ENCODE results near the gene L1TD1. TPM values are rescaled to one million over a fixed set of nuclear protein-coding genes. Genes with fewer than 3 reads are reported as not detected.
"Not testable (repeated sequence)": the region's sequence is repeated elsewhere in the genome, so short reads cannot be mapped to it uniquely, and the experiment has no call there.

Gene L1TD1
- total and polyA plus RNA-seq, 7 experiments from 2014 or later = 0.11 to 0.44 TPM; not detected in 5

DNA sequence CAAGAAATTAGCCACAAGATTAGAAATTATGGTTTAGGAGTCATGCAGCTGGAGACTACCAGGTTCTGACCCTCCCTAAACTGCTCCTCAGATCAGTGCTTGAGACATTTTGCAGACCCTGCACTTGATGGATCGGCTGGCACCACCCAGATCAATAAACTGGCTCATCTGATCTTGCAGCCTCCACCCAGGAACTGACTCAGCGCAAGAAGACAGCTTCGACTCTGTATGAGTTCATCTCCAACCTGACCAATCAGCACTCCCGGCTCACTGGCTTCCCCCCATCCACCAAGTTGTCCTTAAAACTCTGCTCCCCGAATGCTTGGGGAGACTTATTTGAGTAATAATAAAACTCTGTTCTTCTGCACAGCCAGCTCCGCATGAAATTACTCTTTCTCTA, 40.0 kb downstream of the L1TD1 start:
- Histone ChIP-seq H3K27me3 (ENCODE audit: control insufficient read depth in 2 of 2, insufficient read depth in 2 of 2, low read length in 2 of 2) (no peaks in the 10 kb centered on the region), H3K4me3 (ENCODE audit: low read length) (no peak overlapping the region), H3K36me3 (ENCODE audit: control insufficient read depth in 2 of 3, insufficient read depth in 3 of 3, low read length in 3 of 3) (no peaks in the 10 kb centered on the region), H3K27ac (ENCODE audit: low read depth, low read length) (no peak overlapping the region), H3K4me1 (ENCODE audit: control insufficient read depth in 2 of 2, insufficient read depth in 2 of 2, low read length in 2 of 2) (no peaks in the 10 kb centered on the region), H3K9me3 (ENCODE audit: control insufficient read depth in 2 of 3, low read length in 3 of 3) (no peaks in the 10 kb centered on the region)
- no peak overlapping the region for H3K27ac Mint-ChIP-seq
- H3K36me3 Mint-ChIP-seq = no peaks in the 10 kb centered on the region
- H3K27me3 Mint-ChIP-seq = peaks cover 0 to 5% (median 4%) of the 10 kb centered on the region in 5 donors
- intact Hi-C loops (cut with micrococcal nuclease) = no loop called here
- DNase-seq (no peak), ATAC-seq (no peak)
- ChIA-PET CTCF (no interaction called here), POLR2A (no interaction called here)
- no peak overlapping the region for H3K4me3 Mint-ChIP-seq
- peaks cover 0 to 3% (median 0%) of the 10 kb centered on the region in 11 donors for H3K9me3 Mint-ChIP-seq
- H3K4me1 Mint-ChIP-seq = peaks cover 0 to 6% (median 0%) of the 10 kb centered on the region in 7 donors

DNA sequence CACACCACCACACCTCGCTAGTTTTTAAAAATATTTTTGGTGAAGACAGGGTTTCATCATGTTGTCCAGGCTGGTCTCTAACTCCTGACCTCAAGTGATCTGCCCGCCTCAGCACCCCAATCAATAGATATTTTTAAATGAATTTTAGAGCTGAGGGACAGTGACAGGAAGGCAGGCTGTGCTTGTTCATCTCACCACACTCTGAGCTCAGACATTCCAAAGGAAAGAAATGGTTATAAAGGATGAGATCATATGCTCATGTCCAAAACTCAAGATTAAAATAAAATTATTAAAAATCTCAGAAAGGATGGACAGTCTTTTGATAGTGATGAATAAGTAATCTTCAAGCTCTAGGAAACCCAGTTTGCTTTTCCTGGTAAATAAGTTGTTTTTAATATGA, 40.9 kb downstream of the L1TD1 start:
- ChIA-PET POLR2A (no interaction called here), CTCF (no interaction called here)
- H3K36me3 Mint-ChIP-seq = no peaks in the 10 kb centered on the region
- no peak overlapping the region for H3K4me3 Mint-ChIP-seq
- H3K36me3 ChIP-seq (ENCODE audit: control insufficient read depth in 2 of 3, insufficient read depth in 3 of 3, low read length in 3 of 3) = no peaks in the 10 kb centered on the region
- DNase-seq (no peak), ATAC-seq (no peak)
- no peak overlapping the region for H3K4me3 ChIP-seq (ENCODE audit: low read length)
- H3K9me3 ChIP-seq (ENCODE audit: control insufficient read depth in 2 of 3, low read length in 3 of 3) = no peaks in the 10 kb centered on the region
- H3K4me1 ChIP-seq (ENCODE audit: control insufficient read depth in 2 of 2, insufficient read depth in 2 of 2, low read length in 2 of 2) = no peaks in the 10 kb centered on the region
- intact Hi-C loops (cut with micrococcal nuclease) = no loop called here
- H3K27me3 Mint-ChIP-seq = peaks cover 0 to 5% (median 3%) of the 10 kb centered on the region in 5 donors
- no peak overlapping the region for H3K27ac ChIP-seq (ENCODE audit: low read depth, low read length)
- no peak overlapping the region for H3K27ac Mint-ChIP-seq
- H3K9me3 Mint-ChIP-seq = peaks cover 0 to 3% (median 0%) of the 10 kb centered on the region in 11 donors
- peaks cover 0 to 6% (median 0%) of the 10 kb centered on the region in 7 donors for H3K4me1 Mint-ChIP-seq
- H3K27me3 ChIP-seq (ENCODE audit: control insufficient read depth in 2 of 2, insufficient read depth in 2 of 2, low read length in 2 of 2) = no peaks in the 10 kb centered on the region

- Histone ChIP-seq H3K4me3 (ENCODE audit: low read length) (no peak overlapping the region), H3K9me3 (ENCODE audit: control insufficient read depth in 2 of 3, low read length in 3 of 3) (no peaks in the 10 kb centered on the region), H3K27ac (ENCODE audit: low read depth, low read length) (no peak overlapping the region), H3K4me1 (ENCODE audit: control insufficient read depth in 2 of 2, insufficient read depth in 2 of 2, low read length in 2 of 2) (no peaks in the 10 kb centered on the region), H3K36me3 (ENCODE audit: control insufficient read depth in 2 of 3, insufficient read depth in 3 of 3, low read length in 3 of 3) (no peaks in the 10 kb centered on the region), H3K27me3 (ENCODE audit: control insufficient read depth in 2 of 2, insufficient read depth in 2 of 2, low read length in 2 of 2) (no peaks in the 10 kb centered on the region)
- ChIA-PET POLR2A (no interaction called here), CTCF (no interaction called here)
- H3K27me3 Mint-ChIP-seq = peaks cover 0 to 5% (median 0%) of the 10 kb centered on the region in 5 donors
- peaks cover 0 to 3% (median 0%) of the 10 kb centered on the region in 11 donors for H3K9me3 Mint-ChIP-seq
- DNase-seq (no peak), ATAC-seq (no peak)
- intact Hi-C loops (cut with micrococcal nuclease) = no loop called here
- peaks cover 0 to 6% (median 0%) of the 10 kb centered on the region in 7 donors for H3K4me1 Mint-ChIP-seq
- no peak overlapping the region for H3K4me3 Mint-ChIP-seq
- no peak overlapping the region for H3K27ac Mint-ChIP-seq
- no peaks in the 10 kb centered on the region for H3K36me3 Mint-ChIP-seq
Measured at GRCh38 chr1:62237361-62237760, 42.7 kb downstream of the L1TD1 start.

- DNase-seq = no peak
- POLR2A ChIA-PET = no interaction called here
- no peak for ATAC-seq
- Mint-ChIP-seq H3K27me3 (peaks cover 0 to 4% (median 0%) of the 10 kb centered on the region in 5 donors), H3K27ac (no peak overlapping the region), H3K9me3 (peaks cover 0 to 3% (median 0%) of the 10 kb centered on the region in 11 donors), H3K36me3 (no peaks in the 10 kb centered on the region), H3K4me1 (peaks cover 0 to 6% (median 0%) of the 10 kb centered on the region in 7 donors), H3K4me3 (no peak overlapping the region)
- H3K27ac ChIP-seq (ENCODE audit: low read depth, low read length) = no peak overlapping the region
- H3K9me3 ChIP-seq (ENCODE audit: control insufficient read depth in 2 of 3, low read length in 3 of 3) = no peaks in the 10 kb centered on the region
- no peaks in the 10 kb centered on the region for H3K36me3 ChIP-seq (ENCODE audit: control insufficient read depth in 2 of 3, insufficient read depth in 3 of 3, low read length in 3 of 3)
- H3K4me1 ChIP-seq (ENCODE audit: control insufficient read depth in 2 of 2, insufficient read depth in 2 of 2, low read length in 2 of 2) = no peaks in the 10 kb centered on the region
- intact Hi-C loops (cut with micrococcal nuclease) = no loop called here
- CTCF ChIA-PET = no interaction called here
- H3K4me3 ChIP-seq (ENCODE audit: low read length) = no peak overlapping the region
- H3K27me3 ChIP-seq (ENCODE audit: control insufficient read depth in 2 of 2, insufficient read depth in 2 of 2, low read length in 2 of 2) = no peaks in the 10 kb centered on the region
Measured at GRCh38 chr1:62237950-62238374, 43.3 kb downstream of the L1TD1 start.

DNA sequence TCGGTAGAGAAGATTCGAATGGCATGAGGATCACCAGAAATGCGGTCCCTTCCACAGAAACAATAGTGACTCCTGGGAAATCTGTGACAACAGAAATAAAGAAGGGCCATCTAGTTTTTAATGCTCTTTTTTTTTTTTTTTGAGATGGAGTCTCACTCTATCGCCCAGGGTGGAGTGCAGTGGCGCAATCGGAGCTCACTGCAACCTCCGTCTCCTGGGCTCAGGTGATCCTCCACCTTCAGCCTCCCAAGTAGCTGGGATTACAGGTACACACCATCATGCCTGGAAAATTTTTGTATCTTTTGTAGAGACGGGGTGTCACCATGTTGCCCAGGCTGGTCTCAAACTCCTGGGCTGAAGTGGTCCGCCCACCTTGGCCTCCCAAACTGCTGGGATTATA, 43.9 kb downstream of the L1TD1 start:
- no peak for DNase-seq
- POLR2A ChIA-PET = no interaction called here
- Mint-ChIP-seq H3K27me3 (peaks cover 0 to 4% (median 0%) of the 10 kb centered on the region in 5 donors), H3K36me3 (peaks cover 0 to 2% (median 0%) of the 10 kb centered on the region in 5 donors), H3K27ac (no peak overlapping the region), H3K4me1 (peaks cover 0 to 6% (median 0%) of the 10 kb centered on the region in 7 donors), H3K9me3 (peaks cover 0 to 3% (median 0%) of the 10 kb centered on the region in 11 donors), H3K4me3 (no peak overlapping the region)
- Histone ChIP-seq H3K9me3 (ENCODE audit: control insufficient read depth in 2 of 3, low read length in 3 of 3) (no peaks in the 10 kb centered on the region), H3K27me3 (ENCODE audit: control insufficient read depth in 2 of 2, insufficient read depth in 2 of 2, low read length in 2 of 2) (no peaks in the 10 kb centered on the region), H3K4me3 (ENCODE audit: low read length) (no peak overlapping the region), H3K36me3 (ENCODE audit: control insufficient read depth in 2 of 3, insufficient read depth in 3 of 3, low read length in 3 of 3) (no peaks in the 10 kb centered on the region), H3K4me1 (ENCODE audit: control insufficient read depth in 2 of 2, insufficient read depth in 2 of 2, low read length in 2 of 2) (no peaks in the 10 kb centered on the region), H3K27ac (ENCODE audit: low read depth, low read length) (no peak overlapping the region)
- no peak for ATAC-seq
- CTCF ChIA-PET = no interaction called here
- intact Hi-C loops (cut with micrococcal nuclease) = no loop called here

DNA sequence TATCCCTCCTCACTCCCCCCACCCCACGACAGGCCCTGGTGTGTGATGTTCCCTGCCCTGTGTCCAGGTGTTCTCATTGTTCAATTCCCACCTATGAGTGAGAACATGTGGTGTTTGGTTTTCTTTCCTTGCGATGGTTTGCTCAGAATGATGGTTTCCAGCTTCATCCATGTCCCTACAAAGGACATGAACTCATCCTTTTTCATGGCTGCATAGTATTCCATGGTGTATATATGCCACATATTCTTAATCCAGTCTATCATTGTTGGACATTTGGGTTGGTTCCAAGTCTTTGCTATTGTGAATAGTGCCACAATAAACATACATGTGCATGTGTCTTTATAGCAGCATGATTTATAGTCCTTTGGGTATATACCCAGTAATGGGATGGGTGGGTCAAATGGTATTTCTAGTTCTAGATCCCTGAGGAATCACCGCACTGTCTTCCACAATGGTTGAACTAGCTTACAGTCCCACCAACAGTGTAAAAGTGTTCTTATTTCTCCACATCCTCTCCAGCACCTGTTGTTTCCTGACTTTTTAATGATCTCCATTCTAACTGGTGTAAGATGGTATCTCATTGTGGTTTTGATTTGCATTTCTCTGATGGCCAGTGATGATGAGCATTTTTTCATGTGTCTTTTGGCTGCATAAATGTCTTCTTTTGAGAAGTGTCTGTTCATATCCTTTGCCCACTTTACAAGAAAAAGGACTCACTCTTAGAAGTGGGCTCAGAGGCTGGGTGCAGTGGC, 45.2 kb downstream of the L1TD1 start:
- H3K4me3 Mint-ChIP-seq; H3K4me1 ChIP-seq (ENCODE audit: control insufficient read depth in 2 of 2, insufficient read depth in 2 of 2, low read length in 2 of 2); H3K36me3 ChIP-seq (ENCODE audit: control insufficient read depth in 2 of 3, insufficient read depth in 3 of 3, low read length in 3 of 3); H3K27me3 Mint-ChIP-seq; H3K27ac Mint-ChIP-seq; ATAC-seq; H3K4me1 Mint-ChIP-seq; intact Hi-C loops (cut with micrococcal nuclease); POLR2A ChIA-PET; CTCF ChIA-PET; H3K27ac ChIP-seq (ENCODE audit: low read depth, low read length); DNase-seq; H3K4me3 ChIP-seq (ENCODE audit: low read length); H3K9me3 Mint-ChIP-seq; H3K9me3 ChIP-seq (ENCODE audit: control insufficient read depth in 2 of 3, low read length in 3 of 3); H3K27me3 ChIP-seq (ENCODE audit: control insufficient read depth in 2 of 2, insufficient read depth in 2 of 2, low read length in 2 of 2); H3K36me3 Mint-ChIP-seq: not testable (repeated sequence)
